HCT116 (cell line): ENCODE results near the gene FAM171A1. TPM values are rescaled to one million over a fixed set of nuclear protein-coding genes. Genes with fewer than 3 reads are reported as not detected.

Experiments used
- ATAC-seq: fragments of 200-7000 bp; cut with Tn5 transposase; 2 replicates; pipeline ENCODE4 v1.9.1; 2020; ENCODE audit warnings: mild to moderate bottlenecking, moderate library complexity
- BruUV-seq: library from RNA; stranded (reverse); fragments of 400-500 nt; replicated peaks from 2 replicates; lab custom pipeline; 2021; lab: Mats Ljungman, UMichigan
- CTCF ChIA-PET: fragments of 300-600 bp; sonication (Branson Sonifier 250); formaldehyde crosslinking; loops from one replicate; lab custom pipeline; 2021; ENCODE audit warnings: antibody characterized with exemption; lab: Charles Lee
- POLR2A ChIA-PET: fragments of 300-600, 350-600 bp; sonication (Branson Sonifier 250); formaldehyde crosslinking; loops from one replicate; lab custom pipeline; 2021; ENCODE audit warnings: antibody characterized with exemption; lab: Charles Lee
- RAD21 ChIA-PET, 2 experiments: fragments of 300-600 bp; sonication (Branson Sonifier 250); formaldehyde crosslinking; loops; one replicate each; lab custom pipeline; 2023; ENCODE audit warnings: low total read pairs in 2 of 2; ENCODE audit not compliant: uncharacterized antibody in 2 of 2, unreplicated experiment in 2 of 2, low non-redundant PET in 1 of 2; lab: Charles Lee
- DNase-seq: peaks from one replicate; pipeline ENCODE4 v3.0.0-alpha.2; 2010; ENCODE audit warnings: low read depth, low spot score
- H2AFZ ChIP-seq: fragments of 200-600 bp; shearing (Covaris generic), sonication (generic); 2 replicates; pipeline ENCODE4 v1.6.1; 2017; ENCODE audit warnings: low read depth, mixed run types, mixed read lengths, antibody characterized with exemption, low read length; ENCODE audit not compliant: poor library complexity, severe bottlenecking
- H3K27ac ChIP-seq: 2 replicates; pipeline ENCODE4 v1.5.1; 2012; ENCODE audit warnings: low read depth, low read length
- H3K27me3 ChIP-seq: fragments of 200-600 bp; sonication (generic); 2 replicates; pipeline ENCODE4 v1.6.1; 2016; ENCODE audit warnings: mixed run types, low read length, mixed read lengths; ENCODE audit not compliant: insufficient read depth
- H3K36me3 ChIP-seq, 2 experiments: fragments of 200-500 bp in 1 of 2; fragments of 200-600 bp in 1 of 2; sonication (Bioruptor generic) in 1 of 2; sonication (generic) in 1 of 2; 2 replicates each; pipeline versions ENCODE4 v1.5.1 to v1.6.1; 2014 to 2016; ENCODE audit warnings: low read length in 2 of 2, inconsistent platforms in 1 of 2, mixed read lengths in 1 of 2, mixed run types in 1 of 2; ENCODE audit not compliant: insufficient read depth in 2 of 2, control insufficient read depth in 1 of 2
- H3K4me1 ChIP-seq, 2 experiments: fragments of 200-600 bp in 1 of 2; sonication (generic) in 1 of 2; 2 replicates each; pipeline versions ENCODE4 v1.5.1 to v1.6.1; 2012 to 2017; ENCODE audit warnings: low read length in 2 of 2, inconsistent platforms in 1 of 2, mild to moderate bottlenecking in 1 of 2, mixed read lengths in 1 of 2, mixed run types in 1 of 2, moderate library complexity in 1 of 2; ENCODE audit not compliant: insufficient read depth in 2 of 2, control insufficient read depth in 1 of 2
- H3K4me2 ChIP-seq: fragments of 200-600 bp; sonication (generic); 2 replicates; pipeline ENCODE4 v1.6.1; 2017; ENCODE audit warnings: mixed run types, low read length, mixed read lengths
- H3K4me3 ChIP-seq, 2 experiments: fragments of 200-600 bp in 1 of 2; sonication (generic) in 1 of 2; replicated peaks in 1 of 2; 2 replicates each; pipeline ENCODE4 v1.5.1; 2011 to 2016; ENCODE audit warnings: low read length in 2 of 2, control low read depth in 1 of 2, low read depth in 1 of 2, mild to moderate bottlenecking in 1 of 2, mixed read lengths in 1 of 2, mixed run types in 1 of 2
- H3K79me2 ChIP-seq: fragments of 200-600 bp; sonication (generic); 2 replicates; pipeline ENCODE4 v1.6.1; 2017; ENCODE audit warnings: mild to moderate bottlenecking, mixed run types, low read length, moderate library complexity, mixed read lengths; ENCODE audit not compliant: insufficient read depth
- H3K9ac ChIP-seq: fragments of 200-600 bp; sonication (generic); 2 replicates; pipeline ENCODE4 v1.6.1; 2016; ENCODE audit warnings: low read length, mixed read lengths
- H3K9me2 ChIP-seq: fragments of 200-600 bp; sonication (generic), shearing (Covaris generic); 2 replicates; pipeline ENCODE4 v1.6.1; 2017; ENCODE audit warnings: mixed run types, mild to moderate bottlenecking, moderate library complexity; ENCODE audit not compliant: insufficient read depth
- H3K9me3 ChIP-seq, 2 experiments: fragments of 200-500 bp in 1 of 2; fragments of 200-600 bp in 1 of 2; sonication (Bioruptor generic) in 1 of 2; sonication (generic) in 1 of 2; 2 replicates each; pipeline ENCODE4 v1.6.1; 2014 to 2017; ENCODE audit warnings: low read length in 2 of 2, mixed read lengths in 2 of 2, inconsistent platforms in 1 of 2, low read depth in 1 of 2, mild to moderate bottlenecking in 1 of 2, mixed run types in 1 of 2, moderate library complexity in 1 of 2; ENCODE audit not compliant: control insufficient read depth in 1 of 2, insufficient read depth in 1 of 2
- H4K20me1 ChIP-seq: fragments of 200-600 bp; sonication (generic), shearing (Covaris generic); 2 replicates; pipeline ENCODE4 v1.6.1; 2017; ENCODE audit warnings: mixed run types, mild to moderate bottlenecking, moderate library complexity; ENCODE audit not compliant: insufficient read depth
- CTCF ChIP-seq, 3 experiments: fragments of 200-600 bp in 1 of 3; sonication (generic) in 1 of 3; IDR thresholded peaks in 2 of 3; conservative IDR thresholded peaks in 1 of 3; 2 replicates each; pipeline ENCODE4 v1.5.1; 2012 to 2017; ENCODE audit warnings: low read depth in 2 of 3, low read length in 2 of 3, antibody characterized with exemption in 1 of 3, borderline replicate concordance in 1 of 3, control low read depth in 1 of 3, mild to moderate bottlenecking in 1 of 3, mixed read lengths in 1 of 3, mixed run types in 1 of 3, moderate library complexity in 1 of 3; ENCODE audit not compliant: insufficient read depth in 1 of 3
- EZH2phosphoT487 ChIP-seq: fragments of 200-600 bp; IDR thresholded peaks from 2 replicates; pipeline ENCODE4 v1.6.1; 2018; ENCODE audit warnings: antibody characterized with exemption, borderline replicate concordance
- MAX ChIP-seq: IDR thresholded peaks from 2 replicates; pipeline ENCODE4 v1.6.1; 2012
- RAD21 ChIP-seq: IDR thresholded peaks from 2 replicates; pipeline ENCODE4 v1.6.1; 2012; ENCODE audit warnings: low read depth, mild to moderate bottlenecking
- SIN3A ChIP-seq: IDR thresholded peaks from 2 replicates; pipeline ENCODE4 v1.6.1; 2012; ENCODE audit warnings: low read depth
- SRF ChIP-seq: IDR thresholded peaks from 2 replicates; pipeline ENCODE4 v1.6.1; 2012; ENCODE audit warnings: low read depth
- TCF7L2 ChIP-seq: IDR thresholded peaks from 2 replicates; pipeline ENCODE4 v1.7.0; 2011; ENCODE audit warnings: borderline replicate concordance, inconsistent platforms; ENCODE audit not compliant: insufficient read depth, insufficient read length; ENCODE audit errors: extremely low read depth
- YY1 ChIP-seq: IDR thresholded peaks from 2 replicates; pipeline ENCODE4 v1.6.1; 2011; ENCODE audit warnings: low read length, low read depth, moderate library complexity, mild to moderate bottlenecking; ENCODE audit not compliant: insufficient replicate concordance; ENCODE audit errors: extremely low read depth
- intact Hi-C: fragments of 100-400 bp; cut with micrococcal nuclease; formaldehyde crosslinking; loops from 2 replicates; pipeline ENCODE4 v1.10.0; 2022
- total RNA-seq: library from RNA; stranded (reverse); gene quantifications from one replicate; pipeline ENCODE4 v1.2.1, GENCODE V29; 2021; ENCODE audit not compliant: unreplicated experiment

FAM171A1 gene
- total RNA-seq, 1 experiment from 2014 or later, result 32.5 TPM

- ChIA-PET RAD21 (no interaction called here), POLR2A (no interaction called here), CTCF (no interaction called here)
- BruUV-seq, result no TSS peak
- ATAC-seq, result peak; percentile 73
- DNase-seq, result peak; percentile 21
- Histone ChIP-seq H3K4me2 (no peak overlapping the region), H4K20me1 (no peaks in the 10 kb centered on the region), H3K4me3 (no peak overlapping the region), H3K79me2 (no peaks in the 10 kb centered on the region; the same call in 1 of the 2 replicates), H3K36me3 (no peaks in the 10 kb centered on the region), H3K27me3 (no peaks in the 10 kb centered on the region), H3K4me1 (peaks cover 10 to 20% of the 10 kb centered on the region in 2 experiments), H3K9ac (no peak overlapping the region), H3K9me2 (no peaks in the 10 kb centered on the region), H3K9me3 (no peaks in the 10 kb centered on the region), H3K27ac (no peak overlapping the region), H2AFZ (no peak overlapping the region)
- TF ChIP-seq TCF7L2 (no peak), YY1 (no peak), EZH2phosphoT487 (no peak), SRF (no peak), MAX (no peak), SIN3A (no peak), CTCF (IDR thresholded peaks at IDR 0.05 in 2 of 3, conservative IDR thresholded peaks at IDR 0.05 in 1 of 3; ENCODE audit: borderline replicate concordance in 1 of 3, insufficient read depth in 1 of 3, low read depth in 2 of 3, low read length in 2 of 3) (peak; percentile 26 to 66 (median 64); a peak in 5 of 6 replicates), RAD21 (peak; percentile 27; the same call in 1 of the 2 replicates)
- intact Hi-C loops, result no loop called here
Observed at GRCh38 chr10:15245530-15245929, 125.6 kb downstream of the FAM171A1 start.
